Measurements from ENCODE around the gene IER5. TPM values are rescaled to one million over a fixed set of nuclear protein-coding genes. Genes with fewer than 3 reads are reported as not detected.

IER5 gene
- total and polyA plus RNA-seq, 2 of the 13 experiments (the other 11 are each of a cell fraction or from before 2014, with no cell fraction given) = 2.5 to 3.5 TPM

GRCh38 chr1:181092056-181092455, 3.6 kb downstream of the IER5 start:
- peak overlapping the region in 1 of 3 experiments; percentile 6; a peak in 1 of 6 replicates for H3K4me3 ChIP-seq (replicated peaks in 1 of 3; ENCODE audit: insufficient read depth in 1 of 3, low read depth in 2 of 3, low read length in 3 of 3)
- in situ Hi-C loops (cut with HindIII; ENCODE audit: extremely low pct_ligation_motif_present, low pct_unique_long_range_greater_than_20kb) = no loop called here
- peaks cover 62% of the 10 kb centered on the region for H3K4me1 ChIP-seq (ENCODE audit: insufficient read depth, low read length)
- no peak overlapping the region for H3K9ac ChIP-seq (ENCODE audit: insufficient read depth, low read depth, low read length)
- intact Hi-C loops (cut with micrococcal nuclease; ENCODE audit: unreplicated experiment) = no loop called here
- WGBS (ENCODE audit: low lambda C conversion rate) = 86% methylated on average over 2 of the region's 2 CpGs
- ChIA-PET CTCF (ENCODE audit: low intra/inter-chr PET ratio, low total read pairs) (no interaction called here), POLR2A (interaction anchor here (1.0 to 4.1 kb wide), 9 partner anchors 10 to 70 kb away, joined by 3 to 28 read pairs (median 7); no protein-coding TSS in a partner anchor)
- H3K4me2 ChIP-seq (ENCODE audit: low read depth, low read length) = peak overlapping the region; percentile 91
- H2AFZ ChIP-seq (ENCODE audit: low read length) = no peak overlapping the region
- H3K36me3 ChIP-seq (replicated peaks in 1 of 2; ENCODE audit: control insufficient read depth in 1 of 2, insufficient read depth in 2 of 2, low read length in 2 of 2) = no peaks in the 10 kb centered on the region
- H3K79me2 ChIP-seq (ENCODE audit: insufficient read depth, low read length) = peaks cover 30% of the 10 kb centered on the region
- BruUV-seq (replicated peaks) = no TSS peak
- TF ChIP-seq CREB1 (IDR thresholded peaks at IDR 0.05) (no peak), CREB1 (CRISPR knock-in tag; IDR thresholded peaks at IDR 0.05) (0 out of 2 replicates have a peak, but pooled peaks have one; percentile 28), RELA (CRISPR knock-in tag; IDR thresholded peaks at IDR 0.05) (no peak), NCOA5 (CRISPR knock-in tag; IDR thresholded peaks at IDR 0.05) (no peak), HOXD1 (CRISPR knock-in tag; IDR thresholded peaks at IDR 0.05) (no peak), ZNF775 (CRISPR knock-in tag; IDR thresholded peaks at IDR 0.05; ENCODE audit: borderline replicate concordance) (no peak), ZNF460 (CRISPR knock-in tag; IDR thresholded peaks at IDR 0.05; ENCODE audit: borderline replicate concordance) (no peak)
- no peak for ATAC-seq
- no peak overlapping the region for H3K27ac ChIP-seq (ENCODE audit: extremely low read length, insufficient read depth, low read length)
- no peak for FAIRE-seq
- H3K27me3 ChIP-seq (ENCODE audit: control insufficient read depth in 1 of 2, insufficient read depth in 2 of 2, low read length in 2 of 2) = no peaks in the 10 kb centered on the region; a peak in 2 of 5 replicates
- peaks cover 8% of the 10 kb centered on the region for H4K20me1 ChIP-seq (ENCODE audit: insufficient read depth, low read length)
- H3K9me3 ChIP-seq (ENCODE audit: low read length) = no peaks in the 10 kb centered on the region
- DNase-seq (ENCODE audit: low spot score) = no peak

GRCh38 chr1:181092883-181093458, 4.5 kb downstream of the IER5 start:
- DNase-seq (ENCODE audit: low spot score) = peak; percentile 85
- Histone ChIP-seq H3K27me3 (ENCODE audit: control insufficient read depth in 1 of 2, insufficient read depth in 2 of 2, low read length in 2 of 2) (no peaks in the 10 kb centered on the region; a peak in 1 of 5 replicates), H3K4me3 (replicated peaks in 1 of 3; ENCODE audit: insufficient read depth in 1 of 3, low read depth in 2 of 3, low read length in 3 of 3) (peak overlapping the region in 2 of 3 experiments; percentile 10 to 30; a peak in 2 of 6 replicates), H4K20me1 (ENCODE audit: insufficient read depth, low read length) (peaks cover 8% of the 10 kb centered on the region), H2AFZ (ENCODE audit: low read length) (no peak overlapping the region), H3K27ac (ENCODE audit: extremely low read length, insufficient read depth, low read length) (peak overlapping the region; percentile 51), H3K9ac (ENCODE audit: insufficient read depth, low read depth, low read length) (no peak overlapping the region; the same call in 1 of the 2 replicates), H3K4me2 (ENCODE audit: low read depth, low read length) (peak overlapping the region; percentile 91), H3K79me2 (ENCODE audit: insufficient read depth, low read length) (peaks cover 30% of the 10 kb centered on the region), H3K36me3 (replicated peaks in 1 of 2; ENCODE audit: control insufficient read depth in 1 of 2, insufficient read depth in 2 of 2, low read length in 2 of 2) (no peaks in the 10 kb centered on the region), H3K4me1 (ENCODE audit: insufficient read depth, low read length) (peaks cover 54% of the 10 kb centered on the region), H3K9me3 (ENCODE audit: low read length) (no peaks in the 10 kb centered on the region)
- POLR2A ChIA-PET = interaction anchor here (0.8 to 4.1 kb wide), 12 partner anchors 9 to 71 kb away, joined by 3 to 28 read pairs (median 4); no protein-coding TSS in a partner anchor
- peak; percentile 60 for FAIRE-seq
- ATAC-seq = no peak; the same call in 2 of the 3 replicates
- CTCF ChIA-PET (ENCODE audit: low intra/inter-chr PET ratio, low total read pairs) = no interaction called here
- WGBS (ENCODE audit: low lambda C conversion rate) = 20% methylated on average over 4 of the region's 4 CpGs
- intact Hi-C loops (cut with micrococcal nuclease; ENCODE audit: unreplicated experiment) = no loop called here
- in situ Hi-C loops (cut with HindIII; ENCODE audit: extremely low pct_ligation_motif_present, low pct_unique_long_range_greater_than_20kb) = no loop called here
- BruUV-seq (replicated peaks) = no TSS peak
- TF ChIP-seq SMAD1 (CRISPR knock-in tag; IDR thresholded peaks at IDR 0.05; ENCODE audit: borderline replicate concordance, low read depth) = no peak
- no peak for TF ChIP-seq ZKSCAN1 (IDR thresholded peaks at IDR 0.05; ENCODE audit: low read length)
- TF ChIP-seq PHB2 (IDR thresholded peaks at IDR 0.05; ENCODE audit: partially characterized antibody) = no peak
- no peak for TF ChIP-seq ZNF747 (CRISPR knock-in tag; IDR thresholded peaks at IDR 0.05; ENCODE audit: borderline replicate concordance)
- no peak for TF ChIP-seq CENPT (CRISPR knock-in tag; IDR thresholded peaks at IDR 0.05; ENCODE audit: low read depth)
- no peak for TF ChIP-seq SP4 (CRISPR knock-in tag; IDR thresholded peaks at IDR 0.05)
- TF ChIP-seq ZNF446 (CRISPR knock-in tag; IDR thresholded peaks at IDR 0.05) = no peak
- no peak for TF ChIP-seq KLF16 (CRISPR knock-in tag; IDR thresholded peaks at IDR 0.05)
- TF ChIP-seq GTF2F1 (IDR thresholded peaks at IDR 0.05; ENCODE audit: low read length) = no peak
- no peak for TF ChIP-seq HDAC6 (IDR thresholded peaks at IDR 0.05; ENCODE audit: low read depth, low read length)
- peak; percentile 35 for TF ChIP-seq RARA (CRISPR knock-in tag; IDR thresholded peaks at IDR 0.05)
- no peak for TF ChIP-seq ZNF441 (CRISPR knock-in tag; IDR thresholded peaks at IDR 0.05; ENCODE audit: borderline replicate concordance)
- no peak for TF ChIP-seq GMEB1 (CRISPR knock-in tag; IDR thresholded peaks at IDR 0.05; ENCODE audit: borderline replicate concordance)
